ENCODE results near the gene PTPRR. TPM values are rescaled to one million over a fixed set of nuclear protein-coding genes. Genes with fewer than 3 reads are reported as not detected.

PTPRR gene
- total and polyA plus RNA-seq, 3 experiments from 2014 or later, result not detected

DNA sequence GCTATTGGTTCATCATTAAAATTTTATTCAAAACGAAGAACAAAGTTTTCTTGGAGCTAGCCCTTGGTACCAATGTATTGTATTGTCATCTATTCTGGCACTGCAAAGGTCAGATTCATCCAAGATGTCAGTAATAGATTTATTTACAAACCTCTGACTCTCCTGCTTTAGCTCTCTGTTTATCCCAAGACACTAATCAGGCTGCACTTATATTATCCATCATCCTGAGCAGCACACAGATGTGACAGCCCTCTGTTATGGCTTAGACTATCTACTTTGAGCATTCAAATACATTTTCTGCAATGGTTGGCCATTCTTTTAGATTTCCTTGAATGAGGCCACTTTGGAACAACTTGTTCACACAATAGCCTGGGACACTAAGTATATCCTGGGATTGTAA lies 5.0 kb upstream of the PTPRR start:
- no peaks in the 10 kb centered on the region for H3K36me3 ChIP-seq (ENCODE audit: insufficient read depth, low read length)
- CTCF ChIA-PET, result no interaction called here
- peaks cover 0 to 6% (median 0%) of the 10 kb centered on the region in 5 donors for H3K9me3 Mint-ChIP-seq
- no peaks in the 10 kb centered on the region for H3K36me3 Mint-ChIP-seq
- H3K27me3 Mint-ChIP-seq, result no peaks in the 10 kb centered on the region
- no peak for DNase-seq
- no peak overlapping the region for H3K27ac ChIP-seq (ENCODE audit: low read depth, low read length)
- H3K4me1 Mint-ChIP-seq, result no peaks in the 10 kb centered on the region
- H3K27ac Mint-ChIP-seq, result no peak overlapping the region
- H3K4me3 Mint-ChIP-seq, result no peak overlapping the region
- H3K4me1 ChIP-seq (ENCODE audit: insufficient read depth, low read length), result no peaks in the 10 kb centered on the region
- no peak overlapping the region for H3K4me3 ChIP-seq (ENCODE audit: low read length)
- H3K27me3 ChIP-seq (ENCODE audit: insufficient read depth, low read length, poor library complexity, severe bottlenecking), result no peaks in the 10 kb centered on the region
- H3K9me3 ChIP-seq (ENCODE audit: low read length), result no peaks in the 10 kb centered on the region
- POLR2A ChIA-PET, result no interaction called here

DNA sequence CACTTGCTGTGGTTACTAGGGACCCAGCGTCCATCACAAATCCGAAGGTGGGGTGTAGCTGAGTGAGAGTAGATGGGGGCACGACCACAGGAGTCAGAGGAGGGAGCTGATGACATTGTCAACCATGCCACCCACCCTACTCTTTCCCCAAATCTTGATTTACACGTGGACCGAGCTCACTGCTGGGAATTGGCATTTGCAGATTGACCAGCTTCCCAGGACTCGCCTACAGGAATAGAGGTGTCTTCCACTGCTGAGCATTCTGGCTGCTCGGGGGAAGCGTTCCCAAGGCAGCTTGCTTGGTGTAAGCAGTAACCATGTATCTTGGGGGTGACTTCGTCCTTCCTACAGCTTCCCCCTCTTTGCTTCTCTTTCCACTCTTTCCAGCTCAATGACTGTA lies 353 bp upstream of the PTPRR start:
- H3K36me3 ChIP-seq (ENCODE audit: insufficient read depth, low read length), result no peaks in the 10 kb centered on the region

DNA sequence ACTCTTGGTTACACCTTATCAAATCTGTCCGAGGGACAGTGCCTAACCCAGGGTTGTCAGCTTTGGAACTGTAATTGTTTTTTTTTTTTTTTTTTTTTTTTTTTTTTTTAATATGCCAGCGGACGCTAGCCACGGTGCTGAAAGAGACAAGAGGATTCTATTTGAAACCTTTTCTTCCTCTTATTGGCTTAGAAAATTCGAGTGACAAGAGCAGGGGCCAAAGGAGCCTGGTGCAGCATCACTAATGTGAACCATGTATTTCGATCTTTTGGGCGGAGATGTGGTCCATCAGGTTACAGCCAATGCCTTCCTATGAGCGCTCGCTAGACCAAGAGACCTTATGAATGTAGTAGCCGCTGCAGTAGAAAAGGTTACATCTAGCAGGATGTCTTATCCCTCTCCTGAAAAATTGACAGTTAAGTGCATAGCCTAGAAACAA lies 922 bp downstream of the PTPRR start:
- no peak for DNase-seq
- no peak overlapping the region for H3K4me3 ChIP-seq (ENCODE audit: low read length)
- ChIA-PET CTCF (no interaction called here), POLR2A (no interaction called here)
- Mint-ChIP-seq H3K27ac (no peak overlapping the region), H3K36me3 (no peaks in the 10 kb centered on the region), H3K4me1 (no peaks in the 10 kb centered on the region), H3K4me3 (no peak overlapping the region), H3K27me3 (peaks cover 4 to 10% of the 10 kb centered on the region in 2 donors), H3K9me3 (peaks cover 0 to 4% (median 0%) of the 10 kb centered on the region in 5 donors)
- H3K4me1 ChIP-seq (ENCODE audit: insufficient read depth, low read length), result no peaks in the 10 kb centered on the region
- H3K36me3 ChIP-seq (ENCODE audit: insufficient read depth, low read length), result no peaks in the 10 kb centered on the region
- no peaks in the 10 kb centered on the region for H3K9me3 ChIP-seq (ENCODE audit: low read length)
- no peak overlapping the region for H3K27ac ChIP-seq (ENCODE audit: low read depth, low read length)
- peaks cover 4% of the 10 kb centered on the region for H3K27me3 ChIP-seq (ENCODE audit: insufficient read depth, low read length, poor library complexity, severe bottlenecking)

More for the DNA sequence above, 353 bp upstream of the PTPRR start:
- no peaks in the 10 kb centered on the region for H3K9me3 ChIP-seq (ENCODE audit: low read length)
- H3K4me1 ChIP-seq (ENCODE audit: insufficient read depth, low read length), result no peaks in the 10 kb centered on the region
- H3K27ac Mint-ChIP-seq, result no peak overlapping the region
- no peak for DNase-seq
- H3K4me1 Mint-ChIP-seq, result no peaks in the 10 kb centered on the region
- H3K27me3 ChIP-seq (ENCODE audit: insufficient read depth, low read length, poor library complexity, severe bottlenecking), result peaks cover 4% of the 10 kb centered on the region
- peaks cover 4 to 10% of the 10 kb centered on the region in 2 donors for H3K27me3 Mint-ChIP-seq
- POLR2A ChIA-PET, result no interaction called here
- H3K4me3 Mint-ChIP-seq, result no peak overlapping the region
- H3K27ac ChIP-seq (ENCODE audit: low read depth, low read length), result no peak overlapping the region
- H3K36me3 Mint-ChIP-seq, result no peaks in the 10 kb centered on the region
- H3K4me3 ChIP-seq (ENCODE audit: low read length), result no peak overlapping the region
- peaks cover 0 to 4% (median 0%) of the 10 kb centered on the region in 5 donors for H3K9me3 Mint-ChIP-seq
- CTCF ChIA-PET, result no interaction called here

DNA sequence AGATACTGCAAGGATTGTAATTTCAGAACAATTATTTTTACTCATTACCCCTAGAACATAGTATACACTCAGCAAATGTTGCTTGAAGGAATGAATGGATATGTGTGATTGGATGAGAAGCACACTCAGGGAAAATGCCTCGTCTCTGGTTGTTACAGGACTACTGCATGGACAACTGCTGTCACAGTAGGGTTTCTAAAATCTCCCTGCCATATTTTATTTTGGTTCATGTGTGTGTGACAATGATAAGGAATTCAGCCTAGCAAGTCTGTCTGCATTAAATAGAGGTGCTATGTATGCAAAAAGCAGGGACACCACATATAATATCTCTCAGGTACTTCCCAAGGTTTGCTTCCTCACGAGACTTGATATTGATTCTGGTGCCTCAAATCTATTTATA lies 1.4 kb downstream of the PTPRR start:
- CTCF ChIA-PET, result no interaction called here
- H3K4me1 Mint-ChIP-seq, result no peaks in the 10 kb centered on the region
- H3K36me3 Mint-ChIP-seq, result no peaks in the 10 kb centered on the region
- POLR2A ChIA-PET, result no interaction called here
- H3K27ac Mint-ChIP-seq, result no peak overlapping the region
- H3K27me3 Mint-ChIP-seq, result peaks cover 4 to 10% of the 10 kb centered on the region in 2 donors
- no peak for DNase-seq
- H3K4me3 Mint-ChIP-seq, result no peak overlapping the region
- Histone ChIP-seq H3K27me3 (ENCODE audit: insufficient read depth, low read length, poor library complexity, severe bottlenecking) (peaks cover 4% of the 10 kb centered on the region), H3K9me3 (ENCODE audit: low read length) (no peaks in the 10 kb centered on the region), H3K27ac (ENCODE audit: low read depth, low read length) (no peak overlapping the region), H3K4me1 (ENCODE audit: insufficient read depth, low read length) (no peaks in the 10 kb centered on the region), H3K4me3 (ENCODE audit: low read length) (no peak overlapping the region), H3K36me3 (ENCODE audit: insufficient read depth, low read length) (no peaks in the 10 kb centered on the region)
- H3K9me3 Mint-ChIP-seq, result peaks cover 0 to 4% (median 0%) of the 10 kb centered on the region in 5 donors

DNA sequence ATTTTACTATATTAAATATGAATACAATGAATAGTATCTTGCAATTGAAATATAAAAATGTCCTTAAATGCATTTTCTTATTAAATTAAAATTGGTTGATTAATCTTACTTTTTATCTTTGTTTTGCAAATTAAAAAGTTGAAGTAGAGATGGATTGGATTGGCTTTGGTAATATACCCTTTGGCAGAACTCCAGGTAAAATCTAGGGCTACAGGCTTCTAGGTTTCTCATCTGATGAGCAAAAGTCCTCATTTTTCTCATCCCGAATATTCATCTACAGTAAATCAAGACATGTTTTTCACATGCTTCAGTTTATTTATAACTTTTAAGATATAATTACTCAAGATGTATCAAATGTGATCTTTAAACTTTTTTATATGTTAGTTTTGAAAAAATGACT lies 2.2 kb downstream of the PTPRR start:
- H3K36me3 Mint-ChIP-seq, result no peaks in the 10 kb centered on the region
- Histone ChIP-seq H3K4me1 (ENCODE audit: insufficient read depth, low read length) (no peaks in the 10 kb centered on the region), H3K27me3 (ENCODE audit: insufficient read depth, low read length, poor library complexity, severe bottlenecking) (peaks cover 4% of the 10 kb centered on the region), H3K27ac (ENCODE audit: low read depth, low read length) (no peak overlapping the region), H3K4me3 (ENCODE audit: low read length) (no peak overlapping the region), H3K9me3 (ENCODE audit: low read length) (no peaks in the 10 kb centered on the region), H3K36me3 (ENCODE audit: insufficient read depth, low read length) (no peaks in the 10 kb centered on the region)
- ChIA-PET CTCF (no interaction called here), POLR2A (no interaction called here)
- no peak overlapping the region for H3K4me3 Mint-ChIP-seq
- no peak for DNase-seq
- peaks cover 4 to 10% of the 10 kb centered on the region in 2 donors for H3K27me3 Mint-ChIP-seq
- H3K4me1 Mint-ChIP-seq, result no peaks in the 10 kb centered on the region
- peaks cover 0 to 4% (median 0%) of the 10 kb centered on the region in 5 donors for H3K9me3 Mint-ChIP-seq
- H3K27ac Mint-ChIP-seq, result no peak overlapping the region

DNA sequence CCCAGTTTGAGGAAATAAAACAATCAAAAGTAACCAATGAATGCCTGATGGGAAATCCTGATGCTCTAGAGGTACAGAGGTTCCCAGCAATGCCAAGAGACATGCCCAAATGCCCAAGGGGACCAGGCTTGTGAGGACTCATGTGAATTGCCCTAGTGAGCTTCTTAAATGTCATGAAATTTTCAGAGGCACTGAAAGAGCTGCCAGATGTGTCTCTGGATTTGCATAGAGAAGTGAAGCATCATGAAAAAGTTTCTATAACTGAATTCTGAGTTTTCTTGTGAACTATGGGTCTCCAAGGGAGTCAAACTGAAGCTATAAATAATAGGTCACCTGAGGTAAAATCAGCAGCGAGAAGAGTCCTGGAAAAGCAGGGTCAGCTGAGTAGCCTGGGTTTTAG lies 9.9 kb downstream of the PTPRR start:
- ChIA-PET POLR2A (no interaction called here), CTCF (no interaction called here)
- H3K4me1 Mint-ChIP-seq, result no peaks in the 10 kb centered on the region
- H3K9me3 Mint-ChIP-seq, result peaks cover 0 to 3% (median 0%) of the 10 kb centered on the region in 5 donors
- Histone ChIP-seq H3K4me3 (ENCODE audit: low read length) (no peak overlapping the region), H3K4me1 (ENCODE audit: insufficient read depth, low read length) (no peaks in the 10 kb centered on the region), H3K27ac (ENCODE audit: low read depth, low read length) (no peak overlapping the region), H3K9me3 (ENCODE audit: low read length) (no peaks in the 10 kb centered on the region), H3K27me3 (ENCODE audit: insufficient read depth, low read length, poor library complexity, severe bottlenecking) (no peaks in the 10 kb centered on the region), H3K36me3 (ENCODE audit: insufficient read depth, low read length) (no peaks in the 10 kb centered on the region)
- H3K27me3 Mint-ChIP-seq, result no peaks in the 10 kb centered on the region
- H3K36me3 Mint-ChIP-seq, result no peaks in the 10 kb centered on the region
- no peak overlapping the region for H3K27ac Mint-ChIP-seq
- no peak overlapping the region for H3K4me3 Mint-ChIP-seq
- no peak for DNase-seq

DNA sequence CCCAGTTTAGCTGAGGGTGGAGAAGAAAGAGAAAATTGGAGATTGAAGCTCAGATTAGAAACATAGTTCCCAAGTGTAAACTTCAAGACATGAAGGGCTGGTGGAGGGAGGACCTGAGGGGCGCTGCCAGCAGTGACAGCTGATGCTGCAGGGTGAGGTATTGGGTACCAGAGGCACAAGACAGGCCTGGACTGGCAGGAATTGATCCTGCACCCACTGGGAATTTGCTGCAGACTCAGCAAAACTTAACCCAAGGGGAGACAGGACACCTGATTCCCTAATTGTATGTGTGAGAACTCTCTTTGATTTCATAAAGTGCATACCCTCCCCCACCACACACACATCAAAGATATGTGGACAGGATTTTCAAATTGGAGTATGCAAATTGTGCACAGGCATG lies 11.6 kb downstream of the PTPRR start:
- ChIA-PET CTCF (no interaction called here), POLR2A (no interaction called here)
- no peaks in the 10 kb centered on the region for H3K4me1 Mint-ChIP-seq
- H3K9me3 ChIP-seq (ENCODE audit: low read length), result no peaks in the 10 kb centered on the region
- DNase-seq, result no peak
- H3K9me3 Mint-ChIP-seq, result peaks cover 0 to 3% (median 0%) of the 10 kb centered on the region in 5 donors
- no peak overlapping the region for H3K4me3 ChIP-seq (ENCODE audit: low read length)
- no peaks in the 10 kb centered on the region for H3K27me3 ChIP-seq (ENCODE audit: insufficient read depth, low read length, poor library complexity, severe bottlenecking)
- no peak overlapping the region for H3K27ac ChIP-seq (ENCODE audit: low read depth, low read length)
- H3K27me3 Mint-ChIP-seq, result no peaks in the 10 kb centered on the region
- no peak overlapping the region for H3K27ac Mint-ChIP-seq
- no peaks in the 10 kb centered on the region for H3K36me3 Mint-ChIP-seq
- H3K4me1 ChIP-seq (ENCODE audit: insufficient read depth, low read length), result no peaks in the 10 kb centered on the region
- no peaks in the 10 kb centered on the region for H3K36me3 ChIP-seq (ENCODE audit: insufficient read depth, low read length)
- H3K4me3 Mint-ChIP-seq, result no peak overlapping the region

DNA sequence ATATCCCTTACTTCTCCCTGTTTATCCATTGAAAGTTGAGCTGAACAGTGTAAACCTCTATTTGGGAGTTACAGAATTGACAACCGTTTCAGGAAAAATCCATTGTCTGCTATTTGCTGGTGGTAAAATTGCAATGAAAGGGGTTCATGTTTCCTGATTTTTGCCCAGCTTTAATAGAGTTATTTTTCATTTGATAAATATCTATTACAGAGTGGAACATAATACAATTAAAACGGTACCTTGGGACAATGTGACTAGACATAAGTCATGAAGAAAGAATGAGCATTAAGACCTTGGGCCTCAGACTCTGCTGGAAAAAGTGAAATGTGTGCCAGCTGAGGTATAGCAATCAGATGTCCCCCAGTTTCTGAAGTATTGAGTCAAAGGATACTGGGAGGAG lies 13.1 kb downstream of the PTPRR start:
- ChIA-PET POLR2A (no interaction called here), CTCF (no interaction called here)
- Histone ChIP-seq H3K4me3 (ENCODE audit: low read length) (no peak overlapping the region), H3K4me1 (ENCODE audit: insufficient read depth, low read length) (no peaks in the 10 kb centered on the region), H3K9me3 (ENCODE audit: low read length) (no peaks in the 10 kb centered on the region), H3K36me3 (ENCODE audit: insufficient read depth, low read length) (no peaks in the 10 kb centered on the region), H3K27ac (ENCODE audit: low read depth, low read length) (no peak overlapping the region), H3K27me3 (ENCODE audit: insufficient read depth, low read length, poor library complexity, severe bottlenecking) (no peaks in the 10 kb centered on the region)
- no peak for DNase-seq
- Mint-ChIP-seq H3K27ac (no peak overlapping the region), H3K36me3 (no peaks in the 10 kb centered on the region), H3K27me3 (no peaks in the 10 kb centered on the region), H3K4me1 (no peaks in the 10 kb centered on the region), H3K4me3 (no peak overlapping the region), H3K9me3 (peaks cover 0 to 3% (median 0%) of the 10 kb centered on the region in 5 donors)

DNA sequence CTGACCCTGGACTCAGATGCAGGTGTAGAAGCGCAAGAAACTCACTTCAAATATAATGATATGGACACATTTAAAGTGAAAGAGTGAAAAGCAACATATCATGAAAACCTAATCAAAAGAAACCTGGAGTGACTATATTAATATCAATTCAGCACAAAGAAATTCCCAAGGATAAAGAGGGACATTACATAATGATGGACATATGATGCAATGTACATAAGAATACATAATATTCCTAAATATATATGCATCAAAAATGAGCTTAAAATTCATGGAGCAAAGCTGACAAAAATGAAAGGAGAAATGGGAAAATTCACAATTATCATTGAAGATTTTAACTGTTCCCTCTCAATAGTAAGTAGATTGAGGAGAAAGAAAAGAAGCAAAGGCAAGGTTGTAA lies 24.6 kb downstream of the PTPRR start:
- H3K9me3 Mint-ChIP-seq, result peaks cover 0 to 19% (median 4%) of the 10 kb centered on the region in 5 donors
- no peak for DNase-seq
- no peaks in the 10 kb centered on the region for H3K4me1 Mint-ChIP-seq
- Histone ChIP-seq H3K27ac (ENCODE audit: low read depth, low read length) (no peak overlapping the region), H3K27me3 (ENCODE audit: insufficient read depth, low read length, poor library complexity, severe bottlenecking) (no peaks in the 10 kb centered on the region), H3K36me3 (ENCODE audit: insufficient read depth, low read length) (no peaks in the 10 kb centered on the region), H3K4me1 (ENCODE audit: insufficient read depth, low read length) (no peaks in the 10 kb centered on the region), H3K9me3 (ENCODE audit: low read length) (no peaks in the 10 kb centered on the region), H3K4me3 (ENCODE audit: low read length) (no peak overlapping the region)
- CTCF ChIA-PET, result no interaction called here
- H3K27ac Mint-ChIP-seq, result no peak overlapping the region
- POLR2A ChIA-PET, result no interaction called here
- no peaks in the 10 kb centered on the region for H3K27me3 Mint-ChIP-seq
- no peak overlapping the region for H3K4me3 Mint-ChIP-seq
- no peaks in the 10 kb centered on the region for H3K36me3 Mint-ChIP-seq
